Testis (tissue), 3 donors: Measurements from ENCODE around the gene ESRRB. TPM values are rescaled to one million over a fixed set of nuclear protein-coding genes. Genes with fewer than 3 reads are reported as not detected.

Source experiments
- DNase-seq: peaks from one replicate; pipeline ENCODE4 v3.0.0-alpha.2; 2019
- H3K27ac ChIP-seq, 2 donors: fragments of 200-600 bp; sonication (generic); one replicate each; pipeline ENCODE4 v1.5.1; 2019
- H3K27me3 ChIP-seq: fragments of 200-600 bp; sonication (generic); one replicate; pipeline ENCODE4 v1.5.1; 2019
- H3K36me3 ChIP-seq: fragments of 200-600 bp; sonication (generic); one replicate; pipeline ENCODE4 v1.5.1; 2017; ENCODE audit warnings: low read depth; ENCODE audit errors: missing control alignments
- H3K4me1 ChIP-seq: fragments of 200-600 bp; sonication (generic); one replicate; pipeline ENCODE4 v1.5.1; 2019
- H3K4me3 ChIP-seq, 2 donors: fragments of 200-600 bp; sonication (generic); one replicate each; pipeline ENCODE4 v1.5.1; 2017 to 2019
- H3K9me3 ChIP-seq: fragments of 200-600 bp; sonication (generic); one replicate; pipeline ENCODE4 v1.5.1; 2017
- POLR2A ChIP-seq: fragments of 450-650 bp; IDR thresholded peaks from one replicate; pipeline ENCODE4 v1.6.1; 2017; ENCODE audit warnings: antibody characterized with exemption, mild to moderate bottlenecking, moderate library complexity
- WGBS, 2 donors: methylation state at CpG; one replicate each; pipeline ENCODE4 v1.1.5; 2018; 5-methylcytosine and 5-hydroxymethylcytosine counted together
- intact Hi-C: fragments of 100-400 bp; cut with DNase I; formaldehyde crosslinking; loops from one replicate; pipeline ENCODE4 v1.15.1; 2023; ENCODE audit warnings: low total_unique reads
- polyA plus RNA-seq: library from polyadenylated mRNA; stranded (reverse); fragments of 350-450 nt; fragmentation: Illumina TruSeq; extraction: RNeasy Lipid Tissue Mini Kit (QIAGEN cat#74804); gene quantifications from one replicate; pipeline ENCODE4 v1.2.3, GENCODE V29; 2014; ENCODE audit warnings: low read depth, low replicate concordance; ENCODE audit not compliant: insufficient read depth
- total RNA-seq, 2 donors: library from RNA; depleted of rRNA; stranded (reverse); fragments of >200 nt; gene quantifications; one replicate each; pipeline ENCODE4 v1.2.3, GENCODE V29; 2016
- TF ChIP-seq, protein P1 (sequence below), 3 experiments: fragments of 450-650 bp in 2 of 3; fragments of 200-600 bp in 1 of 3; sonication (generic) in 1 of 3; IDR thresholded peaks; one replicate each; pipeline ENCODE4 v1.5.1; 2016 to 2019; ENCODE audit warnings: antibody characterized with exemption in 3 of 3, mild to moderate bottlenecking in 2 of 3, moderate library complexity in 1 of 3

Gene ESRRB
- total and polyA plus RNA-seq, 3 donors from 2014 or later: 2.5 to 3.3 (median 2.8) TPM

DNA sequence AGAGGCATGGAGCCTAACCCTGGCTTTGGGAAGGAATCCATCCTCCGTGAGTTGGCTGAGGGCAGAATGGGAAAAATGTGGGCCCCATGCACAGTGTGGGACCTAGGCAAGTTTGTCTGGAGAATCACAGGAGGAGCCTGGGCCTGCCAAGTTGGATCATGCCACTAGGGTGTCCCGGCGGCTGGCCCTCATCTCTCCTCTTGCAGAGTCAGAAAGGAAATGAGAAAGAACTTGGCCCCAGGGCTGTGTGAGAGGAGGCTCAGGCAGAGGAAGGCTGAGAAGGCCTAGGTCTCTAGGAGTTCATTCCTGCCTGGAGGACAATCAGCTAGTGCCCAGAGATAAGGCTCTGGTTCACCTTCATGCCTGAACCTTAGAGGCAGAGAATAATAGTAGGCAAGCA lies 2.5 kb upstream of the ESRRB start:
- no peak for DNase-seq
- Histone ChIP-seq H3K27me3 (no peaks in the 10 kb centered on the region), H3K27ac (no peak overlapping the region), H3K9me3 (no peaks in the 10 kb centered on the region), H3K4me1 (peaks cover 9% of the 10 kb centered on the region), H3K36me3 (no peaks in the 10 kb centered on the region), H3K4me3 (no peak overlapping the region)
- TF ChIP-seq, protein P1, sequence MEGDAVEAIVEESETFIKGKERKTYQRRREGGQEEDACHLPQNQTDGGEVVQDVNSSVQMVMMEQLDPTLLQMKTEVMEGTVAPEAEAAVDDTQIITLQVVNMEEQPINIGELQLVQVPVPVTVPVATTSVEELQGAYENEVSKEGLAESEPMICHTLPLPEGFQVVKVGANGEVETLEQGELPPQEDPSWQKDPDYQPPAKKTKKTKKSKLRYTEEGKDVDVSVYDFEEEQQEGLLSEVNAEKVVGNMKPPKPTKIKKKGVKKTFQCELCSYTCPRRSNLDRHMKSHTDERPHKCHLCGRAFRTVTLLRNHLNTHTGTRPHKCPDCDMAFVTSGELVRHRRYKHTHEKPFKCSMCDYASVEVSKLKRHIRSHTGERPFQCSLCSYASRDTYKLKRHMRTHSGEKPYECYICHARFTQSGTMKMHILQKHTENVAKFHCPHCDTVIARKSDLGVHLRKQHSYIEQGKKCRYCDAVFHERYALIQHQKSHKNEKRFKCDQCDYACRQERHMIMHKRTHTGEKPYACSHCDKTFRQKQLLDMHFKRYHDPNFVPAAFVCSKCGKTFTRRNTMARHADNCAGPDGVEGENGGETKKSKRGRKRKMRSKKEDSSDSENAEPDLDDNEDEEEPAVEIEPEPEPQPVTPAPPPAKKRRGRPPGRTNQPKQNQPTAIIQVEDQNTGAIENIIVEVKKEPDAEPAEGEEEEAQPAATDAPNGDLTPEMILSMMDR (IDR thresholded peaks at IDR 0.05): no peak
- no peak for TF ChIP-seq POLR2A
- intact Hi-C loops: no loop called here
- 82 to 96% methylated on average over 3 of the region's 3 CpGs for WGBS, 2 donors

DNA sequence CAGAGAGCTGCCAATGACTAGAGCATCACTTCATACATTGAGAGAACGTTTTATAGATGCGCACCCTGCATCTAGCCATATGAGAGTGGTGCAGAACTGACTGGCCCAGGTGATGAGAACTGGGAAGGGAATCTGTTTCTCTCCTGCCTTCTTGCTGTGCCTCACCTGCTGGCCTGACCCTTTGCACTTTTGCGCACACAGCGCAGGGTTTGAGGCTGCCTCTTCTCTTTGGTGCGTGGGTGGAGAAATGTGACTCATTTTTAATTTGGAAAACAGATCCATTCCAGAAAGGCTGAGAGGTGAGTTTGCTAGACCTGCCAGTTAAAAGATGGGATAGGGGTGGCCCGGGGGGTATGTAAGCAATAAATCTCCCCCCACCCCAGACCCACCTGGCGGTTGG lies 453 bp upstream of the ESRRB start:
- H3K9me3 ChIP-seq: no peaks in the 10 kb centered on the region
- WGBS, 2 donors: 10 to 22% methylated on average over 7 of the region's 7 CpGs
- H3K36me3 ChIP-seq: no peaks in the 10 kb centered on the region
- no peak for DNase-seq
- peaks cover 9% of the 10 kb centered on the region for H3K4me1 ChIP-seq
- H3K27me3 ChIP-seq: no peaks in the 10 kb centered on the region
- intact Hi-C loops: no loop called here
- H3K4me3 ChIP-seq: no peak overlapping the region
- no peak overlapping the region for H3K27ac ChIP-seq
- TF ChIP-seq POLR2A: no peak
- TF ChIP-seq, protein P1 (IDR thresholded peaks at IDR 0.05): no peak

DNA sequence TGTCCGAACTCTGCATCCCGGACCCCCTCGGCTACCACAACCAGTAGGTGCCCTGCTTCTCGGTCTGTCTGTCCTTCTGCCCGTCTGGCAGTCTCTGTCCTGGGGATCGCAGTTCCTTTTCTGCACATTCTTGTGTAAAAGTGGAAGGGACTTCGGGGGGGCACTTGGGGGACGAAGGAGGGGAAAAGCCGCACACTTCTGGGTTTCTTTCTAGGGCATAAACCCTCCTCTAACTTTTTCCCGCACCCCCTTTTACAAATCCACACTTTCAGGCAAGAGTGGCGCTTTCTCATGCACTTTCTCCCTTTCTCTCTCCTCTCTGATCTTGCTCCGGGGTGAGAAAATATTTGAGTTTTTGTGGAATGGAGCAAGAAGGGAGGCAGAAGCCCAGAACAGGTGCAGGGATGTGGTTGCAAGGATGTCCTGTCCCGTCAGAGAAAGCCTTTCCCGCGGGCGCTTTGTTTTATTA lies 506 bp downstream of the ESRRB start:
- intact Hi-C loops: no loop called here

DNA sequence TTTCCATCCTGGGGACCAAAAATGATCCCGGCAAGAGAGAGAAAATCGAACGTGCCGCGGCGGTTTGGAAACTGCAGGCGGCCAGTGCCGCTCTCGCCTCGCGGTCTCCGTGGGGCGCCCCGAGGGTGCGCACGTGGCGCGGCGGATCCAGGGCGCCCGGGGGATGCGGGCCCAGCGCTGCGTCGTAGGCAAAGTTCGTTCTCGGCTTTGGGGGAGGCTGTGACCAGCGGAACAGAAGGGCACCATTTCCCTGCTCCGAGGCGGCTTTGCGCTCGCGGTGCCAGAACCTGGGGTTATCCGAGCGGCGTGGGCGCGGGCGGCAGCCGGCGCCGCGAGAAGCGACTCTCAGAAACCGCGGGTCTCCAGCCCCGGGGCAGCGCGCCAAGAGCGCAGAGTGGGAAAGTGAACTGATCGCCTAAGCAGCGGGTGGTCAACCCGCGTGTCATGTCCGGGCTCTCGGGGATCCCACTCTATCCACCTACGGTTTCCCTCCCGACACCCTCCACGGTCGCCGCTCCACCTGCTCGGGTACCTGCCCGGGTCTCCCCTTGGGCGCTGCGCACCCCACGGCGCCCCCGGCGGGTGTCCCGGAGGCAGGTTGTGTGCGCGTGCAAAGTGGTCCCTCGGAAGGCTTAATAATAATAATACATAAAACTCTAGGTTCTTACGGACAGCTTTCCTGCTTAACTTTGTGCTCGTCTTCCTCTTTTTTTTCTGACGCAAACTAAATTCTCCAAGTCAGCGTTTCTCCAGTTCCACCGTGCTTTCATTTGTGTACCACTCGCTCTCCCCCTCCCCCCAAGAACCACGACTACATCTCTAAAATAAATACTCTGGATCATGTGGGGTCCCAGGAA lies 1.2 kb downstream of the ESRRB start:
- DNase-seq: no peak
- Histone ChIP-seq H3K36me3 (no peaks in the 10 kb centered on the region), H3K4me3 (peak overlapping the region in 1 of 2 donors; percentile 36), H3K4me1 (peaks cover 9% of the 10 kb centered on the region), H3K9me3 (no peaks in the 10 kb centered on the region), H3K27ac (no peak overlapping the region), H3K27me3 (no peaks in the 10 kb centered on the region)
- 0 to 1% methylated on average over 42 to 70 of the region's 80 CpGs for WGBS, 2 donors
- intact Hi-C loops: no loop called here
- TF ChIP-seq, protein P1 (IDR thresholded peaks at IDR 0.05): no peak
- TF ChIP-seq POLR2A: no peak

More for the DNA sequence above, 506 bp downstream of the ESRRB start:
- TF ChIP-seq, protein P1 (IDR thresholded peaks at IDR 0.05): no peak
- Histone ChIP-seq H3K27me3 (no peaks in the 10 kb centered on the region), H3K9me3 (no peaks in the 10 kb centered on the region), H3K36me3 (no peaks in the 10 kb centered on the region), H3K4me1 (peaks cover 9% of the 10 kb centered on the region), H3K4me3 (no peak overlapping the region), H3K27ac (no peak overlapping the region)
- WGBS, 2 donors: 1 to 2% methylated on average over 16 of the region's 16 CpGs
- DNase-seq: no peak

DNA sequence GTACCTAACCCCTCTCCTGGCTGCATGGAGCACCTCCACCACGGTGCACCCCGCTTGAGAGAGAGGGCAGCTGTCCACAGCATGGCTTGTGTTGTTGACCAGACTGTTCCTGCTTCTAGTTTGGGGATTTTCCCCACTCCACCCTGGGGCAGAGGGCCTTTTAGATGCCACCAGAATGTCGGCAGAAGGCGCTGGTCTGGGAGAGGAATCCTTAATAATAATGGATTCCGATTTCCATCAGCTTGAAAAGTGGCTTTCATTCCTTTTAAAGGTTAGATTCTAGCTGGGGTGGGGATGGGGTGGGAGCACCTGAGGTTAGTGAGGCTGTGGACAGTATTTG lies 1.8 kb downstream of the ESRRB start:
- TF ChIP-seq, protein P1 (IDR thresholded peaks at IDR 0.05): no peak
- no peak for TF ChIP-seq POLR2A
- Histone ChIP-seq H3K4me3 (no peak overlapping the region), H3K27me3 (no peaks in the 10 kb centered on the region), H3K9me3 (no peaks in the 10 kb centered on the region), H3K36me3 (no peaks in the 10 kb centered on the region), H3K4me1 (peaks cover 9% of the 10 kb centered on the region), H3K27ac (no peak overlapping the region)
- 11 to 23% methylated on average over 5 of the region's 5 CpGs for WGBS, 2 donors
- intact Hi-C loops: no loop called here
- DNase-seq: no peak
